NCI-H1105 (cell line): ENCODE results near the gene SON.

Experiments
- DNase-seq: peaks from one replicate; lab custom pipeline; 2025; lab: John Stamatoyannopoulos, UW

The SON gene

GRCh38 chr21:33543505-33544129 is 779 bp downstream of the SON start:
- DNase-seq = peak; percentile 44

GRCh38 chr21:33544451-33545195 is 1.8 kb downstream of the SON start:
- DNase-seq = no peak

- no peak for DNase-seq
These were observed 3.2 kb downstream of the SON start for GRCh38 chr21:33546086-33546485.

GRCh38 chr21:33549848-33550771 is 7.3 kb downstream of the SON start:
- DNase-seq = no peak

GRCh38 chr21:33550772-33551660 is 8.2 kb downstream of the SON start:
- DNase-seq = no peak

DNA sequence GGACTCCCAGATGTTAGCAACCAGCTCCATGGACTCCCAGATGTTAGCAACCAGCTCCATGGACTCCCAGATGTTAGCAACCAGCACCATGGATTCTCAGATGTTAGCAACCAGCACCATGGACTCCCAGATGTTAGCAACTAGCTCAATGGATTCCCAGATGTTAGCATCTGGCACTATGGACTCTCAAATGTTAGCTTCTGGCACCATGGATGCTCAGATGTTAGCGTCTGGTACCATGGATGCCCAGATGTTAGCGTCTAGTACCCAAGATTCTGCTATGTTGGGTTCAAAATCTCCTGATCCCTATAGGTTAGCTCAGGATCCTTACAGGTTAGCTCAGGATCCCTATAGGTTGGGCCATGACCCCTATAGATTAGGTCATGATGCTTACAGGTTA is 8.8 kb downstream of the SON start:
- DNase-seq = no peak

- DNase-seq = no peak
These were observed 9.5 kb downstream of the SON start for GRCh38 chr21:33552093-33552998.

GRCh38 chr21:33552999-33553598 is 10.3 kb downstream of the SON start:
- no peak for DNase-seq

- DNase-seq = no peak
These were observed 11.6 kb downstream of the SON start for GRCh38 chr21:33554236-33554981.

DNA sequence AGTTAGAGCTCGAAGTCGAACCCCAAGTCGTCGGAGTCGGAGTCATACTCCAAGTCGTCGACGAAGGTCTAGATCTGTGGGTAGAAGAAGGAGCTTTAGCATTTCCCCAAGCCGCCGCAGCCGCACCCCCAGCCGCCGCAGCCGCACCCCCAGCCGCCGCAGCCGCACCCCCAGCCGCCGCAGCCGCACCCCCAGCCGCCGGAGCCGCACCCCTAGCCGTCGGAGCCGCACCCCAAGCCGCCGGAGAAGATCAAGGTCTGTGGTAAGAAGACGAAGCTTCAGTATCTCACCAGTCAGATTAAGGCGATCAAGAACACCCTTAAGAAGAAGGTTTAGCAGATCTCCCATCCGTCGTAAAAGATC is 12.1 kb downstream of the SON start:
- no peak for DNase-seq

DNA sequence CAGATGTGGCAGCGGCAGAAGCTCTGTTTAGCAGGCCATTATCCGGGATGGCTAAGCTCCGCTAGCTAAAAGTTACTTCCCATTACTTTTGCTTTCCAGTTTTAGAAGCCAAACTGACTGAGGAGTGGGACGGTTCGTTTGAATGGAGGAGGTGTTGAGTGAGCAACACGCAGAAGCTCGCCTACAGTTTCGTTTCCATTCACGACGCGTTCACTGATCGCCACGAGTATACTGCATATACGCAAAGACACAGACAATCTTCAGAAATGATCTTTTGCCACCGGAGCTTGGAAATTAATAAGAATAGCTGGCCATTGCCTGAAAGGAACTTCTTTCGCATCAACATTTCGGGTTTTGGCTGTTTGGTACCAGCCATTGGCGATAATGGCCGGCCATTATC is 14.6 kb downstream of the SON start:
- no peak for DNase-seq

DNA sequence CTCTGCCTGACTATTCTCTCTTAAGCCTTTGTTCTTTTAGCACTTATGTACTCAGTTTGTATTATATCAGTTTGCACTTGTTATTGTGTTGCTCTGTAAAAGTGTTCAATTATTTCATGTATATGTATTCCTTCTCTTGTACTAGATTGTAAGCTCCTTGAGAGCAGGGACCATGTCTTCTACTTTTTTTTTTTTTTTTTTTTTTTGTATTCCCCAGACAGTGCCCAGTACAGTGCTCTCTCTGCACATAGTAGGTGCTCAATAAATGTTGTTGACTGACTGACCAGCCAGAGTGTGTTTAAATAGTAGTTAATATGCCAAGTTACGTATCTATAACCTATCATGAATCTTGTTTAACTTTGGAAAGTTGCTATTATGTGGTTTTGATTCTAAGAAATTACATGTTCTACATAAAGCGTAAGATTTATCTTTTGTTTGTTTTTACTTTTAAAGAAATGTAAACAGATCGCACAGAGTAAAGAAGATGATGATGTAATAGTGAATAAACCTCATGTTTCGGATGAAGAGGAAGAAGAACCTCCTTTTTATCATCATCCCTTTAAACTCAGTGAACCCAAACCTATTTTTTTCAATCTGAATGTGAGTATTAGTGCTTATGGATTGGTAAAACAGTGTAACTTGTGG is 16.1 kb downstream of the SON start:
- no peak for DNase-seq

DNA sequence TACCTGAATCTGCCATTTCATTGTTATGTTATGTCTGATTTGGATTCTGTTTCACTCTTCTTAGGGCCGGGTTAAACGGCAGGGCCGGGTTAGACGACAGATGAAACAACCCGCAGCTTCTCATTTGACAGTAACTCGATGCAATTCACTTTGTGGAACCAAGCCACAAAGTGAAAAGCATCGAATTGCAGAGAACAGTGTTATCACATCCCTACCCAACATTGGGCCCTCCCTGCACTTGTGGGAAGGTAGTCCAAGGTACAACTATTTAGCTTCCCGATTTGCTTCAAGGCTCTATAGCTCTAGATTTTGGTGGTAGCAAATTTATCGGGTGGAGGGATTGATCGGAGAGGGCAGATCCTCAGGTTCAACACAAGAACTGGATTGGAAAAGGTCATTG is 17.0 kb downstream of the SON start:
- no peak for DNase-seq

- no peak for DNase-seq
These were observed 18.1 kb downstream of the SON start for GRCh38 chr21:33560965-33561364.

- DNase-seq = no peak
These were observed 18.5 kb downstream of the SON start for GRCh38 chr21:33561373-33561772.

GRCh38 chr21:33562389-33562788 is 19.6 kb downstream of the SON start:
- DNase-seq = no peak

GRCh38 chr21:33566514-33566913 is 23.7 kb downstream of the SON start:
- no peak for DNase-seq

GRCh38 chr21:33567914-33568313 is 25.1 kb downstream of the SON start:
- DNase-seq = no peak

DNA sequence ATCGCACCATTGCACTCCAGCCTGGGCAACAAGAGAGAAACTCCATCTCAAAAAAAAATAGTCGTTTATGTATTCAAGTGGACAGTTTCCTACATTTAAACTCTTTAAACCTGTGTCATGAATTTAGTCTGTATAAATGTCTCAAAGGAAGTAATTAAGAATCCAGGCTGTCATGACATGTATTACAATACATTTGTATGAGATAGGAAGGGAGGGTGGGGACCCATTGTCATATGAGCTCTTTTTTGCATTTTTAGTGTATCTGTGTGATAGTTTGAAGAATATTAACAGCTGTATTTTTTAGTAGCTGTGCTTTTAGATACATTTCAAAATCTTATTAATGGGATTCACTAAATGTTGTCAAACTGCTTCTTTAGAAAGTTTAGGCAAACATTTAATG is 25.6 kb downstream of the SON start:
- no peak for DNase-seq
